Testis (tissue), 2 donors: ENCODE measurements around the gene CACNG6.

ENCODE experiments used
- POLR2A ChIP-seq: fragments of 450-650 bp; IDR thresholded peaks from one replicate; pipeline ENCODE4 v1.6.1; 2017; ENCODE audit warnings: antibody characterized with exemption, mild to moderate bottlenecking, moderate library complexity
- TF ChIP-seq, protein P1 (sequence below), 3 experiments: fragments of 450-650 bp in 2 of 3; fragments of 200-600 bp in 1 of 3; sonication (generic) in 1 of 3; IDR thresholded peaks; one replicate each; pipeline ENCODE4 v1.5.1; 2016 to 2019; ENCODE audit warnings: antibody characterized with exemption in 3 of 3, mild to moderate bottlenecking in 2 of 3, moderate library complexity in 1 of 3

DNA sequence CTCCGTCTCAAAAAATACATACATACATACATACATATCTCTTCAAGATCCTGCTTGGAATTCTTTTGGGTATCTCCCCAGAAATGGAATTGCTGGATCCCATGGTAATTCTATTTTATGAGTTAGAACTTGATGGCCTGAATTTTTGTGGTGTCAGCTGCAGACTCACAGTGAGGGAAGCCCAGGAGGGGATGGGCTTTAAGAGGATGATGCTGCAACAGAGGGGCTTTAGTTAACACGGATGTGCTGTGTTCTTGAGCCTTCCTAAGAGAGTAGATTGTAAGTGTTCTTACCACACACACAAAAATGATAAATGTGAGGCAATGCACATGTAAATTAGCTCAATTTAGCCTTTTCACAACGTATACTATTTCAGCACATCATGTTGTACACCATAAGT, 31.8 kb downstream of the CACNG6 start:
- TF ChIP-seq, protein P1, sequence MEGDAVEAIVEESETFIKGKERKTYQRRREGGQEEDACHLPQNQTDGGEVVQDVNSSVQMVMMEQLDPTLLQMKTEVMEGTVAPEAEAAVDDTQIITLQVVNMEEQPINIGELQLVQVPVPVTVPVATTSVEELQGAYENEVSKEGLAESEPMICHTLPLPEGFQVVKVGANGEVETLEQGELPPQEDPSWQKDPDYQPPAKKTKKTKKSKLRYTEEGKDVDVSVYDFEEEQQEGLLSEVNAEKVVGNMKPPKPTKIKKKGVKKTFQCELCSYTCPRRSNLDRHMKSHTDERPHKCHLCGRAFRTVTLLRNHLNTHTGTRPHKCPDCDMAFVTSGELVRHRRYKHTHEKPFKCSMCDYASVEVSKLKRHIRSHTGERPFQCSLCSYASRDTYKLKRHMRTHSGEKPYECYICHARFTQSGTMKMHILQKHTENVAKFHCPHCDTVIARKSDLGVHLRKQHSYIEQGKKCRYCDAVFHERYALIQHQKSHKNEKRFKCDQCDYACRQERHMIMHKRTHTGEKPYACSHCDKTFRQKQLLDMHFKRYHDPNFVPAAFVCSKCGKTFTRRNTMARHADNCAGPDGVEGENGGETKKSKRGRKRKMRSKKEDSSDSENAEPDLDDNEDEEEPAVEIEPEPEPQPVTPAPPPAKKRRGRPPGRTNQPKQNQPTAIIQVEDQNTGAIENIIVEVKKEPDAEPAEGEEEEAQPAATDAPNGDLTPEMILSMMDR (IDR thresholded peaks at IDR 0.05): no peak
- no peak for TF ChIP-seq POLR2A
